GM12872 (cell line): ENCODE data around the gene RGS7.

Experiments used
- TF ChIP-seq, protein P1 (sequence below): IDR thresholded peaks from 3 replicates; pipeline ENCODE4 v1.5.1; 2011; ENCODE audit warnings: low read depth, mild to moderate bottlenecking, low read length, moderate library complexity; ENCODE audit not compliant: insufficient read depth

The RGS7 gene

DNA sequence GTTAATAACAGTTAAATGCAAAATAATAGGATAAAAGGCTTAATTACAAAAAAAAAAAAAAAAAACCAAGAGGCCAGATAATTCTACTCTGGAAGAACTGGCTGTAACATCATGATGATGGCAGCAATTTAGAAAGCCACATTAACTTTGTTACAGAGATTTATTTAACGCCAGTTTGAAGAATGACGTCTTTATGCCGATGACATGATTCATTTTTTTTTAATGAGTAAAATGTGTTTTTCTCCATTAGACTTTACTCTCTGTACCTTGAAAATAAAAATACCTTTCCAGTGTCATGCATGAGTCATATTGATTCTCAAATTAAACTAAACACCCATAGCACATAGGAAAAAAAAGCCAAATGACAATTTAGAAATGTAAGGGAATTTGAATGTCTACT lies 226.1 kb downstream of the RGS7 start:
- TF ChIP-seq, protein P1, sequence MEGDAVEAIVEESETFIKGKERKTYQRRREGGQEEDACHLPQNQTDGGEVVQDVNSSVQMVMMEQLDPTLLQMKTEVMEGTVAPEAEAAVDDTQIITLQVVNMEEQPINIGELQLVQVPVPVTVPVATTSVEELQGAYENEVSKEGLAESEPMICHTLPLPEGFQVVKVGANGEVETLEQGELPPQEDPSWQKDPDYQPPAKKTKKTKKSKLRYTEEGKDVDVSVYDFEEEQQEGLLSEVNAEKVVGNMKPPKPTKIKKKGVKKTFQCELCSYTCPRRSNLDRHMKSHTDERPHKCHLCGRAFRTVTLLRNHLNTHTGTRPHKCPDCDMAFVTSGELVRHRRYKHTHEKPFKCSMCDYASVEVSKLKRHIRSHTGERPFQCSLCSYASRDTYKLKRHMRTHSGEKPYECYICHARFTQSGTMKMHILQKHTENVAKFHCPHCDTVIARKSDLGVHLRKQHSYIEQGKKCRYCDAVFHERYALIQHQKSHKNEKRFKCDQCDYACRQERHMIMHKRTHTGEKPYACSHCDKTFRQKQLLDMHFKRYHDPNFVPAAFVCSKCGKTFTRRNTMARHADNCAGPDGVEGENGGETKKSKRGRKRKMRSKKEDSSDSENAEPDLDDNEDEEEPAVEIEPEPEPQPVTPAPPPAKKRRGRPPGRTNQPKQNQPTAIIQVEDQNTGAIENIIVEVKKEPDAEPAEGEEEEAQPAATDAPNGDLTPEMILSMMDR = no peak

DNA sequence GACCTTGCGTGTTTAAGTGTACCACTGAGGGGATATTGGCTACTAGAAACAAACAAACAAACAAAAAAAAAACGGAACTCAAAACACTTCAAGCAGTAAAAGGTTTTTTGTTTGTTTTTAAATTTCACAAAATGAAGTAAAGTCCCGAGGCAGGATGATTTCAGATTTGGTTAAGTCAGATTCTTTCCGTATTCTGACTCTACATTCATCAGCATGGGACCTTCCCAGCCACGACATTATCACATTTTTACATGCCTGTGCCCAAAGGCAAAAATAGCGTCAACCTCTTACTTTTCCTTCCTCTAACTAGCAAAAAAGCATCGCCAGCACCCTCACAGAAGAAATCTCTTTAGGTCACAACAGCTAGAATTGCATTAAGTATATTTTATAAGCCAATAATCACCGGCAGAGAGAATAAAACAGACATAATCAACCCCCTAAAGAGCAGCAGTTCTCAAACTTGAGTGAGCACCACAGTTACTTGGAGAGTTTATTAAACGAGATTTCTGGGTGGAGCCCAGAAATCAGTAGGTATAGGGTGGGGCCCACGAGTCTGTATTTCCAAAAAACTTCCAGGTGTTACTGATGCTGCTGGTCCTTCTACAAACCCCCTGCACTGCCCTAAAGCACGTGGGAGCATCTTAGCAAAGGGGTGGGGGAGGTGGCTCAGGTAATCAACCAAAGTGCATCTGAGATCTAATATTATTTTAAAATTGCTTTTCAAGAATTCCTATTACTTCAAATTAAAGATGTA lies 227.6 kb downstream of the RGS7 start:
- TF ChIP-seq, protein P1 = no peak

DNA sequence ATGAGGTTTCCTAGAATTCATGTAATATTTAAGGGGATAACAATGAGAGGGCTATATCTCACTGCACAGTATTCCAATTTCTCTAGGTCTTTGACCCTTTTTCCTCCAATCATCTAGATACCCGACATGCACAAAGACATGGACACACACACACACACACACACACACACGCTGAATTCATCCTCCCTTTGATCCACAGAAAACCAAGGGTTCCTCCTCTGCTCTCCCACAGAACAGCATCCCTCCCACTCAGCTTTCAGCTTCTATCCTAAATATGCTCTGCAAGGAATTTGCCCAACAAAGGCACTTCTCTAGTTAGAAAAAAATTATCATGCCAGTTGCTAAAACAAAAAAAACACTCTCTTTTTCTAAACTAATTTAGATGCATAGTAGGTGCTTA lies 231.7 kb downstream of the RGS7 start:
- TF ChIP-seq, protein P1 = no peak

DNA sequence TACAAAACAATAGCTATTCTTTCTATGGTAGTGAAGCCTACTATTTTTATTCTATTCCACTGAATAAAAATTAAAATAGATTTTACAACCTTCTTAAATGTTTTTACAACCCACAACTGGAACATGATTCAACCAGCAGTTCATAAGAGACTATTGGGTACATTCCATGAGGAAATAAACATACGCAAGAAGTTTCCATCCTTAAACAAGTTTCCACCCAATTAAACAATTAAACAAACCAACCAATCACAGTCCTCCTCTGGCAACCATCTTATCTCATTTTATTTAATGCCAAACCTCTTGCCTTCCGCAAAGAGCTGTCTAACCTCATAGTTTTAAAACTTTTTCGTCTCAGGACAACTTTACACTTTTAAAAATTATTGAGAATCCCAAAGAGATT lies 239.0 kb downstream of the RGS7 start:
- TF ChIP-seq, protein P1 = no peak

DNA sequence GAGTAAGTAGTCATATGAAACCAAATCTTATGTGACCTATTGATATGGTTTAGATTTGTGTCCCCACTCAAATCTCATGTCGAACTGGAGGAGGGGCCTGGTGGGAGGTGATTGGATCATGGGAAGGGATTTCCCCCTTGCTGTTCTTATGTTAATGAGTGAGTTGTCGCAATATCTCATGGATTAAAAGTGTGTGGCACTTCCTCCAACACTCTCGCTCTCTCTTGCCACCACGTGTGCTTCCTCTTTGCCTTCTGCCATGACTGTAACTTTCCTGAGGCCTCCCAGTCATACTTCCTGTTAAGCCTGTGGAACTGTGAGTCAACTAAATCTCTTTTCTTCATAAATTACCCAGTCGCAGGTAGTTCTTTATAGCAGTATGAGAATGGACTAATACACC lies 241.2 kb downstream of the RGS7 start:
- TF ChIP-seq, protein P1 = no peak

DNA sequence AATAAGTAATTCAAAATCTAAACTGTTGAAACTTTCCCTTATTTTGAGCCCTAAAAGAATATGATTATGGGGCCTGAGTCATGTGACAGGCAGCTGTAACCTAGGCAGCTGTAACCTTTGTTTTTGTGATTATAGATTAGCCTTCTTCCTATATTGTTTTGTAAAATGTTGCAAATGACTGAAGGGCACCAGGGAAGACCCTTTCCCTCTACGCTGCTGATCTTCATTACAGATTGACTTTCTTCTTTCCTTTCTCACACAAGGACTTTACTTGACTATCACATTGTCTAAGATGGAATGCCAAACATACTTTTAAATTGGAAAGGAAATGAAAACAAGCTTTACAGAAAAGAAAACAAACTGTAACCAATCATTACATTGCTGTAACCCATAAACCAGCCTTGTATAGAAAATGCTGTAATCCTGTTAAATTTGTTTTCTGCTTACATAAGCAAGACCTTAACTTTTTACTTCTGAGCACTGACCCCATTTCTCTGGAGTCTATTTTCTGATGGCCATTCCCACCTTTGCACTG lies 242.2 kb downstream of the RGS7 start:
- TF ChIP-seq, protein P1 = no peak

DNA sequence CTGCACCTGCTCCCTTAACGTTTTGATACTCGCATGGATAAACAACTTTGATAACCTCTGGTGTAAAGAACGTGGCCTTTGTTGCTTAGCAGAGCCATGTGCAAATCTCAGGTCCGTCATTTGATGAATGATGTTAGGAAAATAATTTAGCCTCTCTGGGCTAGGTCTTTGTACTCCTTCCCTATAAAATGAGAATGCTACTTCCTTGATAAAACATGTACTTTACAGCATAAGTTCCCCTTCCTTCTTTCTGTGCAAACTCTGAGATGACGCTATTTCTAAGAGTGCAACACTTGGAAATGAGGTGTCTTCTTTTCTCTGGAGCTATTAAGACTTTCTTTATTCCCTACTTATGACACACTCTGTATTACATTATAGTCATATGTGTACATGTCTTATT lies 243.4 kb downstream of the RGS7 start:
- TF ChIP-seq, protein P1 = no peak
